Pons (tissue), 1 donor: Measurements from ENCODE around the gene RFNG.

Experiments used
- DNase-seq: peaks from one replicate; pipeline ENCODE4 v3.0.0-alpha.2; 2016; ENCODE audit warnings: low spot score

RFNG gene, protein sequence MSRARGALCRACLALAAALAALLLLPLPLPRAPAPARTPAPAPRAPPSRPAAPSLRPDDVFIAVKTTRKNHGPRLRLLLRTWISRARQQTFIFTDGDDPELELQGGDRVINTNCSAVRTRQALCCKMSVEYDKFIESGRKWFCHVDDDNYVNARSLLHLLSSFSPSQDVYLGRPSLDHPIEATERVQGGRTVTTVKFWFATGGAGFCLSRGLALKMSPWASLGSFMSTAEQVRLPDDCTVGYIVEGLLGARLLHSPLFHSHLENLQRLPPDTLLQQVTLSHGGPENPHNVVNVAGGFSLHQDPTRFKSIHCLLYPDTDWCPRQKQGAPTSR

DNA sequence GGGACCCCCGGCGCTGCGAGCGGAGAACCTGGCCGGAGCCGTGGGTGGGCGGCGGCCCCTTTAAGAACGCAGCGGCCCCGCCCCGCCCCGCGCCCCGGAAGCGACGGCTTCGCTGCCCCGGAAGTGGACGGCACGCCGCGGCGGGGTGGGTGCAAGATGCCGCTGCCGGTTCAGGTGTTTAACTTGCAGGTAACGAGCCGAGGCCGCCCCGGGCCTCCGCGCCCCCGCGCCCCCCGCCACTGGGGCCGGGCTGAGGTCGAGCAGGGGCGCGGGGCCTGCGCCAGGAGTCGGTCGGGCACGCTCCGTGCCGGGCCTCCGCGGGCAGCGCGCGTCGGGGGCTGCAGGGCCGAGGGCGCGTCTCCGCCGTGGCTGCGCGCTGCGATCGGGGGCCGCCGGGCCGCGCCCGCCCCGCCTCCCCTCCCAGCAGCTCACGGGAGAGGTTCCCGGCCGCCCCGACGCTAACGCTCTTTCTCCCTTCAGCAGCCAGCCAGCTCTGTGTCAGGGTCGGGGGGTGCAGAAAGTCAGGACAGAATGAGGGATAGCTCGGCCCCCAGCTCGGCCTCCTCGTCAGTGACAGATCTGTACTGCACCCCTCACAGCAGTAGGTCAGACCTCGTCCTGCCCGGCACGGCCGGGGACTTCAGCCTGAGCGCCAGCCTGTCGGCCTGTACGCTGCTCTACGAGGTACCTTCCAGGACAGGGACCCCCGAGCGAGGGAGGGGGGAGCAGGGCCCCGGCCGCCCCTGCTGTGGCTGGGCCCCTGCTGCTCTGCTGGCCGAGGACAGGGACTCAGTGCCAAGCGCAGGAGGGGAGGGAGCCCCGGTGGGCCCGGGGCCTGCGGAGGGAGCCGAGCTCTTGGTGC lies at the start of gene RFNG, which contains the start of gene GPS1:
Gene RFNG, minus strand, starts transcription at position 36 of the 862 bp plus-strand sequence. CDS start 45 bp downstream, outside the sequence.
Gene GPS1, plus strand, starts transcription at position 123 of the 862 bp plus-strand sequence. Its CDS starts 34 bp downstream, at position 157.
- peak; percentile 38 for DNase-seq

DNA sequence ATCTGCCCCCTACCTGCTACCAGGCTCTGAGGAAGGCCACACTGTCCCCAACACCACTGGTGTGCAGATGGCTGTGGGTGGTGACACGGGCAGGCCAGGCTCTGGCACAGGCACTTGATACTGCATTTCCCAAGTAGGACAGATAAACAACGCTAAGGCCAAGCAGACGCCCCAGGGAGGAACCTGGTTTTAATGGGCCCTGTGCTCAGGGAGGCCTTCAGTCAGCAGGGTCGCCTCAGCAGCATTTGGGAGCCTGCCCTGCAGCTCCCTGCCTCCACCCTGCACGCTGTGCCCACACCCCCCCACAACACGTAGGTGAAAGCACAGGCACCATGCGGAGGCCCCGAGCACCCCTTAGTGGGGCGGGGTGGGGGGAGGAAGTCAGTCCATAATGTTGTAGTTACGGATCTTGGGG lies 49.7 kb upstream of the RFNG start:
- DNase-seq = no peak

DNA sequence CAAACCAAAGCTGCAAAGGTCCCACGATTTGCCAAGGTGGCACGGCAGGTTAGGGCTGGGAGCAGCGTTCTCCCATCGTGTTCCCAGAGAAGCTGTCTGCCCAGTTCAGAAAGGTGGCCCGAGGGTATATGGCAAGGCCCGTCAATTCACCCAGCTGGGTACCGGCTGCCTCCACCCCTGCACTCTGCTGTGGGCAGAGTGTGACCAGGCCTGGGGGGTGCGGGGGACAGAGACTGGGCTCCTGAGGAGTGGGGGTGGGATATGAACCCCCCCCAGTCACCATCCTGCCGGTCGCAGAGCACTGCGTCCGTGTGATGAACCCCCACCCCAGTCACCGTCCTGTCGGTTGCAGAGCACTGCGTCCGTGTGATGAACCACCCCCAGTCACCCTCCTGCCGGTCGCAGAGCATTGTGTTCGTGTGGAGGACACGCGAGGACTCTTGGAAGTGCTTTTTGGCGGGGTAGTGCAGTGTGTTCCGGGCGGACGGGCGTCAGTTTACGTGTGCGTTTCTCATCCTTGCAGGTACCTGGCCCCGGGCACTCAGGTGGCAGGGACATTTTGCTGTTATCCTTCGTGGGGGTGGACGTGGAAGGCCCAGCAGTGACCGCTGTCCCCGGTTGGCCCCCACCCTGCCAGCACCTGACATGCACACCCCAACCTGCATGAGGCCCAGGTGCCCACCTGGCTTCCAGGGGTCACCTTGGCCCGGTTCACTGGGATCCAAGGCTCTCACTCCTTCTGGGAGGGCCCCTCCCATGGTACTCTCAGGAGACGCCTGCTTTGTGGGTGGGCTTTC lies 49.1 kb upstream of the RFNG start:
- DNase-seq = no peak

DNA sequence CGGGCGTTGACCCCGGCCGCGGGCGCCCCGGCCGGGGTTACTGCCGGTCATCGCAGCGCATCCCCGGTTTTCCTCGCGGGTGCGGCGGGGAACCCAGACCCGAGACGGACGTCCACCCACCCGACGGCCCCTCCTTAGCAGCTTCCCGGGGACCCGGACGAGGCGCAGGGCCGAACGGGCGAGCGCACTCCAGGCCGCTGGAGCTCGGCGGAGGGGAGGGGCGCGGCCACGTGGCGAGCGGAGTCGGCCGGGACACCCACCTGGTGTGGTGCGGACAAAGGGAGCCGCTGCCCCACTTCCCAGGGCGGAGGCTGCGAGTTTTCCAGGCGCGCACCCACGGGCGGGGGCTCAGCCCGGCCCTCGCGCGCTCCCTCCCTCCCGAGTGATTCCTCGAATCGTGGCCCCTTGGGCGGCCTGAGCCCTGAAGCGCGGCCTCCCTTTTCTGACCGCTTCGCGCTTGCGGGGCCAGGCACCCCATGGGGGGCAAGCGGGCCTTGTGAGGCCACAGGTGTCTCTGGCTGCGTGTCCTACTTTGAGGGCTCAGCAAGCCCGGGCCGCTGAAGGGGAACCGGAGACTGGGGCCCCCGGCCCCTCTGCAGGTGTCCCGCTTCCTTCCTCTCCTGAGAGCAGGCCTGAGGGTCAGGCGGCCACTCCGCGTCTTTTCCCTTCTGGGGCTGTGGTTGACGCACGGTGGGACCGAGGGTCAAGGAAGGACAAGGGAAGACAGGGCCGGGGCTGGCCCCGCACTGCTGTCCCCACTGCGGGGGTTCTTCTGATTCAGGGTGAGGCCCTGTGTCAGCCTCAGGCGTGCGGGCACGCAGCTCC lies 47.5 kb upstream of the RFNG start:
- no peak for DNase-seq

DNA sequence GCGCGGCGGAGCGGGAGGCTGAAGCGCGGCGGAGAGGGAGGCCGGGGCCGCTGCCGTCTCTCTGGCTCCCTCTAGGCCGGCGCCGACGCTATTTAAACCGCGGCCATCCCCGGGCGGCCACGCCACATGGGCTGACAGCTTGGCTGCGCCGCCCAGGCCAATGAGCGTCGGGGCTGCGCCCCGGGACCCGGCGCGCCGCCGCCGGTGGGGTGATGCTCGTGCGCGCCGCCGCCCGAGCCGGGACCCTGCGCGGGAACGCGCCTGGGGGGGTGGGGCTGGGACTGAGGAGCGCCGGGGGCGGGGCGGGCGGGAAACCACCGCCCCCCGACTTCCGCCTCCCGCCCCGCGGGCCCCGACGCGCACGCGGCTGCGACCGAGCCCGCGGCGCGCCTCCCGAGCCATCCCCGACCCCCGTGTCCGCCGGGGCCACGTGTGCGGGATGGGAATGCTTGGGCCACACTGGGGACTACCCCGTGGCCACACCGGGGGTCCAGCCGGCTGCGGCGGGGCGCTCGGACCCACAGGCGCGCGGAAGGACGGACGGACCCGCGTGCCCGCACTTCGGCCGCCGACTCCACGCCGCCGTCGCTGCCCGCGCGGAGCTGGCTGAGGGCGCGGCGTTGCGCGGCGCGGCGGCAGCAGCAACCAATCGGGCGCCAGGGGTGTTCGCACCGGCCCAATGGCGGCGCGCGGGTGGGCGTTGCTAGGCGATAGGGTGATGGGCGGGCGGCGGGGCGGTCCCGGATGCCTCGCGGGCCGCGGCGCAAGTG lies 46.7 kb upstream of the RFNG start, which contains the start of gene FASN:
Gene FASN, minus strand, starts transcription at position 68 of the 770 bp plus-strand sequence. CDS start 1,791 bp downstream, outside the sequence.
- DNase-seq = peak; percentile 93

DNA sequence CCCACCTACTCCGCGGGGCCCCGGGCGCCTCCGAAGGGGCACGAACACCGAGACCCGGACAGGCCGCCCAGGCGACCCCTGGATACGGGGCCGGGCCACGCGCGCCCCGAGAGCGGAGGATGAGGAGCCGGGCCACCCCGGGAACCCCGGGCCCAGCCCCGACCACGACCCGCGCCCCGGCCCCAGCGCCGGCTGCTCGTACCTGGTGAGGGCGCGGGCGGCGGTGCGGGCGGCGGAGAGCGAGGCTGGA lies 46.2 kb upstream of the RFNG start:
- no peak for DNase-seq

DNA sequence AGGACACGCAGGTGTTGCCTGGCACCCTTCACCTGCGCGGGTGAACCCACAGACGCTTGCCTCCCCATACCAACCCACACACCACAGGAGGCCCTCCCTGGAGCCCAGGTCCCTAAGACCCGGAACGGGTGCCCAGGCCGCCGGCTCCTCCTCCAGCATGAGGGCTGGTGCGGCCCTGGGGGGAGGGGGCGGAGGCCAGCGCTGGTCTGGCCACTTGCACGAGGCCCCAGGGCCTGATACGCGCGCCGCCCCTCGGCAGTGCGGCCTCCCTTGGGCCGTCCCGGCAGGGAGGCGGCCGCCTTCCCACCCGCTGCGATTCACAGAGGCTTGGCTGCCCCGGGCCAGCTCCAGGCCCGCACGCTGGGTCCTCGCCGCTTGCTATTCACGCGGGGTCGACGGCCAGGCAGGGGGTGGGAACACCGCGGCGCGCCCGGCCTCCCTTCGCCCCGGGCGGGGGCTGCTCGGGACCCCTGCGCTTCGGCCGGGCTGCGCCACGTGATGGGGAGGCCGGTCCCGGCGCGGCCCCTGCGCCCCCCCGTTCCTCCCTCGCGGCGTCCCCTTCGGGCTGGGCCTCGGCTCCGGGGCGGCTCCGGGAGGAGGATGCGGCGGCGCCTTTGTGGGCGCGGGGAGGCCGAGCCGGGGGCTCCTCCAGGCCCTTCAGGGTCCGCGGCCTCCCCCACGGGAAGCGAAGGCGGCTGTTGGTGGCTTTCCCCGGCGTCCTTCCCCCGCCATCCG lies 45.7 kb upstream of the RFNG start:
- no peak for DNase-seq

DNA sequence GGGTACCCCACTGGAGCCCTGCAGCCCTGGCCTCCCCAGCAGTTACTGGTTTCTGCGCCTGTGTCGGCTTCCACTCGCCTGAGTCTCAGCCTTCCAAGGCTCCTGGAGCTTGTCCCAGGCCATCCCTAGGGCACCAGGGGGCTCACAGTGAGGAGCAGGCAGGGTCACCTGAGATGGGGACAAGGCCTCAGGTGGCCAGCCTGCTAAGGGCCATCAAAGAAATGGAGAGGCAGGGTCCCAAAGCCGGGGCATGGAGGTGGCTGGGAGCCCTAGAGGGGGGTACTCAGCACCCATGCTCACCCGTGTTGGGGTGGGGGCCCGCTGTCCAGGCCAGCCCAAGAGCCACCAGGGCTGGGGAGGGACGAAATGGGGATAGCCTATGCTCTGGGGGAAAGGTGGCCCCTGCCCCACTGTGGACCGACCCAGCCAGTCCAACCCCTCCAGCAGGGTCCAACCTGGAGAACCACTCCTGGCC lies 45.1 kb upstream of the RFNG start:
- DNase-seq = no peak

DNA sequence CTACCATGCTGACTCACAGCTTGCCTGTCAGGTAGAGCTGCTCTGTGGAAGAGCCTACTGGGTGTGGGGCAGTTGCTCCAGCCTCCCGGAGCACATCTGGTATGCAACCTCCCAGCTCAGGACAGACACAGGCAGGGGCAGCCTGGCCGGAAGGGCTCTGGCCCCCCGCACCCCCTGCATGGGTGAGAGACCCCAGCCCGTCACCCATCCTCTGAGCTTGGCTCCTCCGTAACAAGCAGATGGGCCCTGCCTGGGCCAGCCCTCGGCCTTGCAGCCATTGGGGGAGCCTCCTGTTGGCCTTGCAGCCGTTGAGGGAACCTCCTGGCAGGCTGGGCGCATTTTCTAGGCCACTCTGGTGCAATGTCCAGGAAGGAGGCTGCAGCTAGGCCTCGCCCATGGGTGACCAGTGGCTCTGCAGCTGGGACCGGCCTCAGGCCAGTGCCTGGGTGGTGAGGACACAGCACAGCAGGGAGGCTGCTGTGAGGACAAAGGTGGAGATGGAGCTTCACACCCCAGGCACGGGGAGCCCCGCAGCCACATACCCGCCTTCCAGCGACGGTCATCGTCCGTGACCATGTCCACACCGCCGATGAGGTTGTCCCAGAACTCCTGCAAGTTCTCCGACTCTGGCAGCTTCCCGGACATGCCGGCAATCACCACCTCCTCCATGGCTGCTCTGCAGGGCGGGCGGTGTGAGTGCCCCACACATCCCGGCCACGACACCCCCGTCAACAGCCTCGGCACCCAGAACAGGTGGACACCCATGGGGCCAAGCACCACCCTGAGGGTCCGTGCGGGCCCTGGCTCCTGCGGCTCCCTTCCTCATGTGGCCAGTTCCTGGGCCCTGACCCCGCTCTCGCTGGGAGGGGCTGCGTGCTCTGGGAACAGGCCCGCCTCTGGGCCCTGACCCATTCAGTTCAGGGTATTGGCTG lies 44.4 kb upstream of the RFNG start:
- DNase-seq = no peak

DNA sequence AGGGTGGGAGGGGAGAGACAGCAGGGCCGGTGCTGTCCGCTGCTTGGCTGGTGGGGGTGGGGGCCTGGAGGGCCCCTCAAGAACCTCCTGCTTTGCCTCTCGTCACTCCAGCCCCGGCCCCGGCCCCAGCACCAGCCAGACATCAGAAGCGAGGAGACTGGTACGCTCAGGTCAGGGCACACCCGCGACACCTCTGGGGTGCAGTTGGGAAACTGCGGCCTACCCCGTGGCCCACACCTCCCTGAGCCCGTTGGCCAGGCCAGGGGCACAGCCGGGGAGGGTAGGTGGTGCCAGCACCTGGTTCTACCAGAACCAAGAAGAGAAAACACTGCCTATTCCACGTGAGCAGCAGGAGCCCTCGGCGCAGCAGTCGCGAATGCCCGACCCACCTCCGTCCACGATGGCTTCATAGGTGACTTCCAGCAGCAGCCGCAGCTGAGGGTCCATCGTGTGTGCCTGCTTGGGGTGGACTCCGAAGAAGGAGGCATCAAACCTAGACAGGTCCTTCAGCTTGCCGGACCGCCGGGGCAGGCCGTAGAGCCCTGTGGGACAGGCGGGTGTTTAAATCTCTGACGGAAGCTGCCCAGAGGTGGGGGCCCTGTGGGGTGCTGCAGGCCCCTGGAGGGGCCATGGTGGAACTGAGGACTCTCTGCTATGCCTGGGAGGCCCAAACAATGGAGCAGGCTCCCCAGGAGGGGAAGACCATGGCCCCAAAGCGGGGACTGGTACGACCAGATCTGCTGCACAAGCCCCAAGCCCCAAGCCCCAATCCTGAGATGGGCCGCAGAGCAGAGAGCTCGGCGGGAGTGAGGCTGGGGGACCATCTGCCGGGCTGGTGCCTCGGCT lies 43.5 kb upstream of the RFNG start:
- DNase-seq = no peak

DNA sequence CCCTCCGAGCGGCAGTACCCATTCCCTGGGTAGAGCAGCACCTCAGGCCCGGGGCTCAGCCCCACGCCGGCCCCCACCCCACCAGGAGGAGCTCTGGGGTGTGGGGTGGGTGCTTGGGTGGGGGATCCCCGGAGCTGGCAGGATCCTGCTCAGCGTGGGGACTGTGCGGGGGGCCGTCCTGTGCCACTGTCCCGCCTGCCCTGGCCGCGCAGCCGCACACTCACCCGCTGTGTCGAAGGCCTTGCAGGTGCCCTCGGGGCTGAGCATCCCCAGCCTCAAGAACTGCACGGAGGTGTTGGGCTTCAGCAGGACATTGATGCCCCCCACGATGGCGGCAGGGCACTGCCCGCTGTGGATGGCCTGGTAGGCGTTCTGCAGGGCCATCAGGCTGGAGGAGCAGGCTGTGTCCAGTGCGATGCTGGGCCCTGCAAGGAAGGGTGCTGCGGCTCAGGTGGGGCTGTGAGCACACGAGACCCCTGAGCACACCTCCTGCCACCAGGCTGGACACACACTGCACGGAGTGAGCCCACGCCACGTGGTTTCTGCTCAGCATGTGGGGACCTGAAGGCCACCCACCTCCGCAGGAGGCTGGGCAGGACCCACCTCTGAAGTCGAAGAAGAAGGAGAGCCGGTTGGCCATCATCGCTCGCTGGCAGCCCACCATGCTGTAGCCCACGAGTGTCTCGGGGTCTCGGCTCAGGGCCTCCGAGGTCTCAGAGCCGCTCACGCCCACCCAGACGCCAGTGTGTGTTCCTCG lies 41.6 kb upstream of the RFNG start:
- DNase-seq = no peak

DNA sequence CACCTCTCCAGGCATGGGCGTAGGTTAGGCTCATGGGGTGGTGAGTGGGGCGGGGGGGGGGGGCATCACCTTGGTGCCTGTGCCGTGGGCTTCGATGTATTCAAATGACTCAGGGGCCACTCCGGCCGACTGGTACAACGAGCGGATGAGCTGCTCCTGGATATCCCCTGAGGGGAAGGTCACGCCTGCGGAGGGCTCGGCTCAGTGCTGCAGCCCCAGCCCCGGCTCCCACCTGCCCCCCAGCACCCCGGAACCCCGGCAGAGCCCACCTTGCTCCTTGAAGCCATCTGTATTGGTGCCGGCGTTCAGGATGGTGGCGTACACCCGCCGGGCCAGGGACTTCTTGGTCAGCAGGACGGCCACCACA lies 41.0 kb upstream of the RFNG start:
- no peak for DNase-seq

DNA sequence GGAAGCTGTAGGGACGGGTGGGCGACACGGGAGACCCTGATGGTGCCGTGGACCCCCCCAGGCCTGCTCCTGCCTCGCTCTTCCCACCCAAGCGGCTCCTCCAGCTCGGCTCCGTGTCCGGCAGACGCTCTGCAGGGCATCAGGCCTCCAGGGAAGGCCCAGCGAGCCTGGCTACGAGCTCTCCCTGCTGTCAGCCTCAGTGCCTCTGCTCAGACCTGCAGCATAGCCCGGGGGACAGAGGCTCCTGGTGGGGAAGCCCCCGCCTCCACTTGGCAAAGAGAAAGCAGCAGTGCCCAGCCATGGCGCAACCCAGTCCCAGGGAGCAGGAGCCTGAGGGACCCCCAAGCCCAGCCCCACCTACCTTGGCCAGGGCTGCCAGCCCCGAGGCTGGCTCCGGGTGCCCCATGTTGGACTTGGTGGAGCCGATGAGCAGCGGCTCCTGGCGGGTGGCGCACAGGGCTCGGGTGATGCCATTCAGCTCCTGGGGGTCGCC lies 40.5 kb upstream of the RFNG start:
- DNase-seq = no peak

DNA sequence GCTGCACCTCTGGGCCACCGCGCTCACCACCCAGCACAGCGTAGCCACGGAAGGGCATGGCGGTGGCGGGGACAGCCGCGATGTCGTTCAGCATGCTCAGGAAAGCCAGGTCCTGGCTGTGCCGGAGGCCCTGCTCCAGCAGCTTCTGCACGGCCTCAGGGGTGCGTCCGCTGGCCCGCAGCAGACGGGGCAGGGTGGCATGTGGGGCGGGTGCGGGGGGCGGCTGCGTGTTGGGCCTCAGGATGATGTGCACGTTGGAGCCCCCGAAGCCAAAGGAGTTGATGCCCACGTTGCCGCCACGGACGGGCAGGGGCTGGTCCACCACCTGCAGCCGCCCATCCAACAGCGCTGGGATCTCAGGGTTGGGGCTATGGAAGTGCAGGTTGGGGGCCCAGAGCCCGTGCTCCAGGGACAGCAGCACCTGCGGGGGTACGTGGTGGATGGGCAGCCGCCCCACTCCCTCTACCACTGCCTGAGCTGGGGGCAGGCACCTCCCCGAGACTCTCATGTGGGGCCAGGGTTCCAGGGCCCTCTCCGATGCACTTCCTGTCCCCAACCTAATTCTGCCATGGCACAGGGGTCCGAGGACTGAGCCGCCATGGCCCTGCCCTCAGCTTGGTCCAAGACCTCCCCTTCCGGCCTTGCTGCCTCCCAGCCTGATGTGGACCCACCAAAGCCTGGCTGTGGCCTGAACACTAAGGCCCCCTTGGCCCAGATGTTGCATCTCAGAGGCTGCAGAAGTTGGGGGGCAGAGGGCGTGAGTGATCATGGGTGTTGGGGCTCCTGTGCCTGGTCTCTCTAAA lies 39.9 kb upstream of the RFNG start:
- no peak for DNase-seq

DNA sequence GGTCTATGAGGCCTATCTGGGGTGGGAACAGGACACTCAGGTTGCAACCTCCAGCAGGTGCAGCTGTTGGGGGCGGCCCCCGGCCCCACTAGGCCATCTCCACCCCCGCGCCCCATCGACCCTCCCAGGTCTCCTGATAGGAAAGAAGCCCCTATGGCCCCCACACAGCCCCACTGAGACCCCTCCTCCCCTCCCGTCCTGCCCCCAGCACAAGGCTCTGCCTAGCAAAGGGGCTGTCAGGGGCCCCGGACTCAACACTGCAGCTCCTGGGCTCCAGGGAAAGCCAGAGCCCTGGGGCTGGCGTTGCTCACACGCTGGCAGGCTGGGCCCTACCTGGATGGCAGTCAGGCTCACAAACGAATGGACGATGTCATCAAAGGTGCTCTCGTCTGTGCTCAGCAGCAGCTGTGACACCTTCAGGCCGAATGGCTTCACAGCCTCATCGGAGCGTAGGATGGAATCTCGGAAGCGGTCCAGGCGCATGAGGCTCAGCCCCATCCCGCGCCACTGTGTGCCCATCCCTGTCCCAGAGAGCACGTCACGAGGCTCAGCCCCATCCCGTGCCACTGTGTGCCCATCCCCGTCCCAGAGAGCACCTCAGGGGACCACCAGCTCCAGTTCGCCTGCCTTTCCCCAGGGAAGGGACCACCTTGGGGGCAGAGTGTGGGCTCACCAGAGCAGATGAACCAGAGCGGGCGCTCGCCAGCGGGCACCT lies 39.1 kb upstream of the RFNG start:
- DNase-seq = no peak
